K562 (cell line): ENCODE data around the gene SUFU. TPM values are rescaled to one million over a fixed set of nuclear protein-coding genes. Genes with fewer than 3 reads are reported as not detected.

ENCODE experiments used
- BCL6 ChIP-seq: fragments of 250-450 bp; sonication (Bioruptor Pico); IDR thresholded peaks from 2 replicates; pipeline ENCODE4 v1.4.0; 2020
- EGR1 ChIP-seq: fragments of 450-650 bp; conservative IDR thresholded peaks from 2 replicates; pipeline ENCODE4 v1.6.1; 2017; ENCODE audit warnings: mild to moderate bottlenecking
- FOXJ2 ChIP-seq: fragments of 200-800 bp; sonication (Bioruptor generic); IDR thresholded peaks from 2 replicates; pipeline ENCODE4 v1.6.1; 2016; ENCODE audit warnings: missing genetic modification characterization, missing compliant biosample characterization
- MTA3 ChIP-seq: fragments of 450-650 bp; formaldehyde crosslinking; IDR thresholded peaks from 2 replicates; pipeline ENCODE4 v1.6.1; 2017; ENCODE audit warnings: mild to moderate bottlenecking, borderline replicate concordance
- MYC ChIP-seq, 2 experiments: fragments of 250-450 bp in 1 of 2; sonication (Bioruptor Pico) in 1 of 2; IDR thresholded peaks; 2 replicates each; pipeline versions ENCODE4 v1.5.1 to v1.6.1; 2012 to 2021; ENCODE audit warnings: low read depth in 2 of 2, borderline replicate concordance in 1 of 2, improper control_type of control experiment in 1 of 2, low read length in 1 of 2, mild to moderate bottlenecking in 1 of 2, moderate library complexity in 1 of 2
- NBN ChIP-seq: fragments of 450-650 bp; IDR thresholded peaks from 2 replicates; pipeline ENCODE4 v1.6.1; 2016; ENCODE audit warnings: low read depth, mild to moderate bottlenecking
- NCOA4 ChIP-seq: fragments of 450-650 bp; IDR thresholded peaks from 2 replicates; pipeline ENCODE4 v1.6.1; 2018; ENCODE audit warnings: mild to moderate bottlenecking; ENCODE audit not compliant: partially characterized antibody
- RNF2 ChIP-seq: sonication (generic); IDR thresholded peaks from 2 replicates; pipeline ENCODE4 v1.6.1; 2016
- SIN3B ChIP-seq: fragments of 450-650 bp; IDR thresholded peaks from 2 replicates; pipeline ENCODE4 v1.6.1; 2017; ENCODE audit warnings: low read depth, mild to moderate bottlenecking, moderate library complexity
- TAL1 ChIP-seq: fragments of 450-650 bp; IDR thresholded peaks from 2 replicates; pipeline ENCODE4 v1.6.1; 2016; ENCODE audit warnings: mild to moderate bottlenecking
- TOE1 ChIP-seq, 2 experiments: fragments of 450-650 bp in 1 of 2; sonication (generic) in 1 of 2; formaldehyde crosslinking in 1 of 2; IDR thresholded peaks; 2 replicates each; pipeline versions ENCODE4 v1.7.1 to v1.8.0; 2016 to 2022; ENCODE audit warnings: borderline replicate concordance in 2 of 2, mild to moderate bottlenecking in 2 of 2, antibody characterized with exemption in 1 of 2, inconsistent platforms in 1 of 2, low read depth in 1 of 2, missing genetic modification reagents in 1 of 2, moderate library complexity in 1 of 2
- TSHZ1 ChIP-seq: fragments of 250-450 bp; sonication (Bioruptor Pico); IDR thresholded peaks from 2 replicates; pipeline ENCODE4 v1.4.0; 2020; ENCODE audit warnings: mild to moderate bottlenecking, moderate library complexity
- ZBTB5 ChIP-seq: fragments of 450-650 bp; IDR thresholded peaks from 2 replicates; pipeline ENCODE4 v1.6.1; 2017; ENCODE audit warnings: antibody characterized with exemption
- ZNF143 ChIP-seq: sonication (generic); formaldehyde crosslinking; IDR thresholded peaks from 2 replicates; pipeline ENCODE4 v1.9.0; 2022; ENCODE audit warnings: mild to moderate bottlenecking, missing genetic modification reagents
- ZNF324 ChIP-seq: fragments of 250-450 bp; sonication (Bioruptor Pico); IDR thresholded peaks from 2 replicates; pipeline ENCODE4 v1.4.0; 2020; ENCODE audit warnings: mild to moderate bottlenecking
- ZNF41 ChIP-seq: fragments of 250-450 bp; sonication (Bioruptor Pico); conservative IDR thresholded peaks from 2 replicates; pipeline ENCODE4 v1.4.0; 2020; ENCODE audit warnings: mild to moderate bottlenecking
- ZNF696 ChIP-seq: fragments of 250-450 bp; sonication (Bioruptor Pico); conservative IDR thresholded peaks from 2 replicates; pipeline ENCODE4 v1.4.0; 2020; ENCODE audit warnings: mild to moderate bottlenecking, moderate library complexity
- ZNF699 ChIP-seq: fragments of 250-450 bp; sonication (Bioruptor Pico); IDR thresholded peaks from 2 replicates; pipeline ENCODE4 v1.8.0; 2021; ENCODE audit warnings: mild to moderate bottlenecking, moderate library complexity; ENCODE audit not compliant: insufficient replicate concordance
- ZNF77 ChIP-seq: fragments of 250-450 bp; sonication (Bioruptor Pico); IDR thresholded peaks from 2 replicates; pipeline ENCODE4 v1.5.0; 2020
- polyA plus RNA-seq, 8 experiments: library from polyadenylated mRNA; depleted of rRNA in 4 of 8; stranded (reverse) in 5 of 8; unstranded in 3 of 8; fragments of >200 nt; fragmentation: Nextera tagmentation in 2 of 8; fragmentation: Illumina TruSeq in 1 of 8; extraction: Ambion mirVana in 2 of 8; extraction: Trizol in 1 of 8; gene quantifications; 2 replicates each; pipeline versions ENCODE4 v1.2.1 to v1.2.3, GENCODE V29; 2011 to 2014; ENCODE audit warnings: inconsistent platforms in 1 of 8, missing spikeins in 1 of 8
- total RNA-seq, 7 experiments: library from RNA; depleted of rRNA in 6 of 7; stranded (reverse); fragments of >200 nt in 6 of 7; fragmentation: Illumina TruSeq in 2 of 7; extraction: Trizol in 2 of 7; gene quantifications; 2 replicates each; pipeline versions ENCODE4 v1.2.1 to v1.2.3, GENCODE V29; 2011 to 2021; ENCODE audit warnings: low replicate concordance in 1 of 7
- TF ChIP-seq, protein P1 (sequence below): fragments of 450-650 bp; formaldehyde crosslinking; IDR thresholded peaks from 2 replicates; pipeline ENCODE4 v1.4.0; 2020; ENCODE audit warnings: mild to moderate bottlenecking, moderate library complexity
- TF ChIP-seq, protein P2 (sequence below): fragments of 250-450 bp; sonication (Bioruptor Pico); IDR thresholded peaks from 2 replicates; pipeline ENCODE4 v1.4.0; 2020

SUFU gene
- total and polyA plus RNA-seq, 9 of the 15 experiments (the other 6 are each of a cell fraction or from before 2014, with no cell fraction given): 0.59 to 6.3 (median 0.82) TPM

GRCh38 chr10:102673819-102674511, 170.2 kb downstream of the SUFU start (continued):
- TF ChIP-seq ZNF77 (CRISPR knock-in tag) (no peak), EGR1 (no peak), BCL6 (CRISPR knock-in tag) (no peak), ZNF41 (no peak), NCOA4 (no peak), MTA3 (no peak), NBN (no peak), ZBTB5 (no peak), SIN3B (no peak), MYC (IDR thresholded peaks at IDR 0.05; ENCODE audit: low read depth, low read length) (peak; percentile 24; the same call in 1 of the 2 replicates), MYC (CRISPR knock-in tag; IDR thresholded peaks at IDR 0.05; ENCODE audit: borderline replicate concordance, low read depth) (no peak), FOXJ2 (tag) (no peak), TOE1 (IDR thresholded peaks at IDR 0.05; ENCODE audit: borderline replicate concordance) (no peak), TOE1 (CRISPR knock-in tag; IDR thresholded peaks at IDR 0.05; ENCODE audit: borderline replicate concordance, low read depth) (no peak), TAL1 (peak; percentile 26), ZNF699 (no peak), RNF2 (0 out of 2 replicates have a peak, but pooled peaks have one; percentile 28), ZNF324 (CRISPR knock-in tag) (no peak), TSHZ1 (CRISPR knock-in tag) (no peak), ZNF696 (no peak), ZNF143 (no peak)
- TF ChIP-seq, protein P1, sequence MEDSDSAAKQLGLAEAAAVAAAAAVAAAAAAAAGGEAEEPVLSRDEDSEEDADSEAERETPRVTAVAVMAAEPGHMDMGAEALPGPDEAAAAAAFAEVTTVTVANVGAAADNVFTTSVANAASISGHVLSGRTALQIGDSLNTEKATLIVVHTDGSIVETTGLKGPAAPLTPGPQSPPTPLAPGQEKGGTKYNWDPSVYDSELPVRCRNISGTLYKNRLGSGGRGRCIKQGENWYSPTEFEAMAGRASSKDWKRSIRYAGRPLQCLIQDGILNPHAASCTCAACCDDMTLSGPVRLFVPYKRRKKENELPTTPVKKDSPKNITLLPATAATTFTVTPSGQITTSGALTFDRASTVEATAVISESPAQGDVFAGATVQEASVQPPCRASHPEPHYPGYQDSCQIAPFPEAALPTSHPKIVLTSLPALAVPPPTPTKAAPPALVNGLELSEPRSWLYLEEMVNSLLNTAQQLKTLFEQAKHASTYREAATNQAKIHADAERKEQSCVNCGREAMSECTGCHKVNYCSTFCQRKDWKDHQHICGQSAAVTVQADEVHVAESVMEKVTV (CRISPR knock-in tag): no peak
- TF ChIP-seq, protein P2, sequence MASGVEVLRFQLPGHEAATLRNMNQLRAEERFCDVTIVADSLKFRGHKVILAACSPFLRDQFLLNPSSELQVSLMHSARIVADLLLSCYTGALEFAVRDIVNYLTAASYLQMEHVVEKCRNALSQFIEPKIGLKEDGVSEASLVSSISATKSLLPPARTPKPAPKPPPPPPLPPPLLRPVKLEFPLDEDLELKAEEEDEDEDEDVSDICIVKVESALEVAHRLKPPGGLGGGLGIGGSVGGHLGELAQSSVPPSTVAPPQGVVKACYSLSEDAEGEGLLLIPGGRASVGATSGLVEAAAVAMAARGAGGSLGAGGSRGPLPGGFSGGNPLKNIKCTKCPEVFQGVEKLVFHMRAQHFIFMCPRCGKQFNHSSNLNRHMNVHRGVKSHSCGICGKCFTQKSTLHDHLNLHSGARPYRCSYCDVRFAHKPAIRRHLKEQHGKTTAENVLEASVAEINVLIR (CRISPR knock-in tag): no peak
